Thyroid gland (tissue), 4 donors: ENCODE data around the gene CSAD.

Experiments
- POLR2A ChIP-seq, 2 donors: fragments of 450-650 bp; IDR thresholded peaks; one replicate each; pipeline ENCODE4 v1.6.1; 2017; ENCODE audit warnings: antibody characterized with exemption in 2 of 2, mild to moderate bottlenecking in 2 of 2, moderate library complexity in 1 of 2
- TF ChIP-seq, protein P1 (sequence below), 6 experiments: fragments of 200-600 bp in 3 of 6; fragments of 450-650 bp in 3 of 6; sonication (generic) in 3 of 6; IDR thresholded peaks; one replicate each; pipeline ENCODE4 v1.5.1; 2016 to 2019; ENCODE audit warnings: antibody characterized with exemption in 6 of 6, mild to moderate bottlenecking in 2 of 6, inconsistent platforms in 1 of 6, moderate library complexity in 1 of 6

- TF ChIP-seq, protein P1, sequence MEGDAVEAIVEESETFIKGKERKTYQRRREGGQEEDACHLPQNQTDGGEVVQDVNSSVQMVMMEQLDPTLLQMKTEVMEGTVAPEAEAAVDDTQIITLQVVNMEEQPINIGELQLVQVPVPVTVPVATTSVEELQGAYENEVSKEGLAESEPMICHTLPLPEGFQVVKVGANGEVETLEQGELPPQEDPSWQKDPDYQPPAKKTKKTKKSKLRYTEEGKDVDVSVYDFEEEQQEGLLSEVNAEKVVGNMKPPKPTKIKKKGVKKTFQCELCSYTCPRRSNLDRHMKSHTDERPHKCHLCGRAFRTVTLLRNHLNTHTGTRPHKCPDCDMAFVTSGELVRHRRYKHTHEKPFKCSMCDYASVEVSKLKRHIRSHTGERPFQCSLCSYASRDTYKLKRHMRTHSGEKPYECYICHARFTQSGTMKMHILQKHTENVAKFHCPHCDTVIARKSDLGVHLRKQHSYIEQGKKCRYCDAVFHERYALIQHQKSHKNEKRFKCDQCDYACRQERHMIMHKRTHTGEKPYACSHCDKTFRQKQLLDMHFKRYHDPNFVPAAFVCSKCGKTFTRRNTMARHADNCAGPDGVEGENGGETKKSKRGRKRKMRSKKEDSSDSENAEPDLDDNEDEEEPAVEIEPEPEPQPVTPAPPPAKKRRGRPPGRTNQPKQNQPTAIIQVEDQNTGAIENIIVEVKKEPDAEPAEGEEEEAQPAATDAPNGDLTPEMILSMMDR (IDR thresholded peaks at IDR 0.05), result peak in 1 of 6 experiments; percentile 13
- peak in 1 of 2 donors; percentile 71 for TF ChIP-seq POLR2A (IDR thresholded peaks at IDR 0.05)
These were observed 40.7 kb upstream of the CSAD start for GRCh38 chr12:53221203-53222080.
